Neuronal stem cell (in vitro differentiated cells): Measurements from ENCODE around the gene MXD3.
A peak's percentile ranks its signal among the peaks of the same experiment; 100 is the strongest.

Experiments used
- DNase-seq: peaks from one replicate; pipeline ENCODE4 v3.0.0-alpha.2; 2013; ENCODE audit warnings: low spot score
- H2AFZ ChIP-seq: one replicate; pipeline ENCODE4 v1.6.1; 2013; ENCODE audit warnings: mild to moderate bottlenecking, low read length, inconsistent platforms
- H2AK5ac ChIP-seq: 2 replicates; pipeline ENCODE4 v1.6.1; 2013; ENCODE audit warnings: low read depth, mild to moderate bottlenecking, inconsistent platforms, low read length, moderate library complexity, mixed read lengths
- H2BK120ac ChIP-seq: 2 replicates; pipeline ENCODE4 v1.6.1; 2013; ENCODE audit warnings: low read depth, mild to moderate bottlenecking, inconsistent platforms, low read length, moderate library complexity, mixed read lengths
- H2BK12ac ChIP-seq: one replicate; pipeline ENCODE4 v1.6.1; 2013; ENCODE audit warnings: low read length, inconsistent platforms
- H2BK15ac ChIP-seq: 2 replicates; pipeline ENCODE4 v1.6.1; 2013; ENCODE audit warnings: mild to moderate bottlenecking, low read length, inconsistent platforms, mixed read lengths
- H2BK5ac ChIP-seq: one replicate; pipeline ENCODE4 v1.6.1; 2013; ENCODE audit warnings: inconsistent platforms, mild to moderate bottlenecking, low read length, moderate library complexity
- H3K14ac ChIP-seq: one replicate; pipeline ENCODE4 v1.6.1; 2013; ENCODE audit warnings: low read length, inconsistent platforms
- H3K18ac ChIP-seq: 2 replicates; pipeline ENCODE4 v1.6.1; 2013; ENCODE audit warnings: low read length, inconsistent platforms
- H3K23ac ChIP-seq: 2 replicates; pipeline ENCODE4 v1.6.1; 2013; ENCODE audit warnings: low read depth, mild to moderate bottlenecking, mixed read lengths, low read length, inconsistent platforms; ENCODE audit not compliant: poor library complexity
- H3K27ac ChIP-seq: replicated peaks from 3 replicates; pipeline ENCODE4 v1.5.1; 2013; ENCODE audit warnings: low read length, inconsistent platforms
- H3K27me3 ChIP-seq, 3 experiments: 2 replicates each; pipeline ENCODE4 v1.6.1; 2013; ENCODE audit warnings: low read length in 3 of 3, mild to moderate bottlenecking in 2 of 3, inconsistent platforms in 1 of 3, low read depth in 1 of 3, mixed read lengths in 1 of 3, moderate library complexity in 1 of 3; ENCODE audit not compliant: control insufficient read depth in 3 of 3, insufficient read depth in 3 of 3
- H3K36me3 ChIP-seq, 2 donors: replicated peaks in 1 of 2; 2 replicates each; pipeline ENCODE4 v1.6.1; 2013; ENCODE audit warnings: low read length in 2 of 2; ENCODE audit not compliant: control insufficient read depth in 2 of 2, insufficient read depth in 2 of 2
- H3K4ac ChIP-seq: 2 replicates; pipeline ENCODE4 v1.6.1; 2013; ENCODE audit warnings: inconsistent platforms, mild to moderate bottlenecking, low read length, moderate library complexity
- H3K4me1 ChIP-seq, 2 donors: 1 replicate in 1 of 2; 2 replicates in 1 of 2; pipeline ENCODE4 v1.6.1; 2013; ENCODE audit warnings: low read length in 2 of 2, low read depth in 1 of 2; ENCODE audit not compliant: control insufficient read depth in 2 of 2, insufficient read depth in 1 of 2
- H3K4me2 ChIP-seq: one replicate; pipeline ENCODE4 v1.6.1; 2013; ENCODE audit warnings: mild to moderate bottlenecking, low read length, inconsistent platforms; ENCODE audit not compliant: insufficient read depth, poor library complexity, severe bottlenecking
- H3K4me3 ChIP-seq, 2 donors: 2 replicates each; pipeline ENCODE4 v1.5.1; 2013; ENCODE audit warnings: low read length in 2 of 2, mild to moderate bottlenecking in 2 of 2, inconsistent platforms in 1 of 2, moderate library complexity in 1 of 2
- H3K79me1 ChIP-seq: one replicate; pipeline ENCODE4 v1.6.1; 2013; ENCODE audit warnings: low read depth, mild to moderate bottlenecking, inconsistent platforms, low read length, moderate library complexity
- H3K9ac ChIP-seq: one replicate; pipeline ENCODE4 v1.6.1; 2013; ENCODE audit warnings: mild to moderate bottlenecking, low read depth, low read length, inconsistent platforms; ENCODE audit not compliant: poor library complexity
- H3K9me3 ChIP-seq, 2 donors: replicated peaks in 1 of 2; 2 replicates each; pipeline versions ENCODE3 to v1.6.1; 2013; ENCODE audit warnings: low read length in 2 of 2, mild to moderate bottlenecking in 2 of 2, inconsistent platforms in 1 of 2, low read depth in 1 of 2, mixed read lengths in 1 of 2, moderate library complexity in 1 of 2; ENCODE audit not compliant: control insufficient read depth in 2 of 2, insufficient read depth in 1 of 2
- H4K8ac ChIP-seq: one replicate; pipeline ENCODE4 v1.6.1; 2013; ENCODE audit warnings: low read depth, mild to moderate bottlenecking, inconsistent platforms, low read length, moderate library complexity
- H4K91ac ChIP-seq: one replicate; pipeline ENCODE4 v1.6.1; 2013; ENCODE audit warnings: low read length, low read depth, mild to moderate bottlenecking, inconsistent platforms; ENCODE audit not compliant: poor library complexity
- WGBS, 2 donors: extraction: QIAGEN DNeasy Blood & Tissue Kit; methylation state at CpG; one replicate each; pipeline ENCODE4 v1.1.7; 2013; ENCODE audit warnings: missing lambda C conversion rate in 2 of 2, mixed read lengths in 1 of 2; ENCODE audit not compliant: insufficient read length in 2 of 2, insufficient replicate concordance in 1 of 2; ENCODE audit errors: extremely low coverage in 2 of 2; 5-methylcytosine and 5-hydroxymethylcytosine counted together

Gene MXD3

GRCh38 chr5:177330991-177331842 is 19.5 kb upstream of the MXD3 start:
- H3K4me1 ChIP-seq, result peaks cover 0 to 1% of the 10 kb centered on the region in 2 donors
- WGBS, 2 donors, result no CpG with 5 or more reads among the region's 27 CpGs
- no peak overlapping the region for H3K4me3 ChIP-seq
- no peak overlapping the region for H3K23ac ChIP-seq
- DNase-seq, result no peak
- no peaks in the 10 kb centered on the region for H3K27me3 ChIP-seq
- no peak overlapping the region for H2BK12ac ChIP-seq
- no peak overlapping the region for H2BK120ac ChIP-seq
- no peak overlapping the region for H3K9ac ChIP-seq
- no peak overlapping the region for H2BK5ac ChIP-seq
- no peak overlapping the region for H2AFZ ChIP-seq
- no peak overlapping the region for H3K4ac ChIP-seq
- no peak overlapping the region for H2AK5ac ChIP-seq
- H4K91ac ChIP-seq, result no peak overlapping the region
- H2BK15ac ChIP-seq, result no peak overlapping the region
- no peaks in the 10 kb centered on the region for H3K9me3 ChIP-seq
- H3K14ac ChIP-seq, result no peak overlapping the region
- no peak overlapping the region for H3K4me2 ChIP-seq
- H3K18ac ChIP-seq, result no peak overlapping the region
- H4K8ac ChIP-seq, result no peak overlapping the region
- H3K27ac ChIP-seq, result no peak overlapping the region
- no peaks in the 10 kb centered on the region for H3K79me1 ChIP-seq
- H3K36me3 ChIP-seq, result peaks cover 27 to 67% of the 10 kb centered on the region in 2 donors

GRCh38 chr5:177329883-177330282 is 18.2 kb upstream of the MXD3 start:
- H3K4me2 ChIP-seq, result no peak overlapping the region
- no CpG with 5 or more reads among the region's 6 CpGs for WGBS, 2 donors
- no peaks in the 10 kb centered on the region for H3K27me3 ChIP-seq
- H3K4me3 ChIP-seq, result no peak overlapping the region
- no peak overlapping the region for H4K8ac ChIP-seq
- no peak for DNase-seq
- H2BK15ac ChIP-seq, result no peak overlapping the region
- H2BK12ac ChIP-seq, result no peak overlapping the region
- H3K4ac ChIP-seq, result no peak overlapping the region
- no peak overlapping the region for H2BK120ac ChIP-seq
- no peak overlapping the region for H3K9ac ChIP-seq
- H3K18ac ChIP-seq, result no peak overlapping the region
- peaks cover 0 to 7% of the 10 kb centered on the region in 2 donors for H3K4me1 ChIP-seq
- H4K91ac ChIP-seq, result no peak overlapping the region
- no peak overlapping the region for H2AK5ac ChIP-seq
- no peak overlapping the region for H3K23ac ChIP-seq
- peaks cover 17 to 54% of the 10 kb centered on the region in 2 donors for H3K36me3 ChIP-seq
- H2BK5ac ChIP-seq, result no peak overlapping the region
- H3K27ac ChIP-seq, result no peak overlapping the region
- H3K79me1 ChIP-seq, result no peaks in the 10 kb centered on the region
- H3K14ac ChIP-seq, result no peak overlapping the region
- no peaks in the 10 kb centered on the region for H3K9me3 ChIP-seq
- no peak overlapping the region for H2AFZ ChIP-seq

- Histone ChIP-seq H3K14ac (no peak overlapping the region), H2BK12ac (no peak overlapping the region), H4K8ac (peak overlapping the region; percentile 50), H3K36me3 (peaks cover 10 to 42% of the 10 kb centered on the region in 2 donors), H3K9me3 (no peaks in the 10 kb centered on the region), H2AFZ (no peak overlapping the region), H2BK15ac (no peak overlapping the region), H3K4me3 (no peak overlapping the region), H3K79me1 (no peaks in the 10 kb centered on the region), H3K4ac (no peak overlapping the region), H3K18ac (no peak overlapping the region), H2BK120ac (no peak overlapping the region), H3K27me3 (no peaks in the 10 kb centered on the region), H3K9ac (no peak overlapping the region), H2AK5ac (no peak overlapping the region), H3K4me1 (peaks cover 0 to 7% of the 10 kb centered on the region in 2 donors), H2BK5ac (no peak overlapping the region), H3K23ac (no peak overlapping the region), H3K27ac (no peak overlapping the region), H3K4me2 (no peak overlapping the region), H4K91ac (no peak overlapping the region)
- WGBS, 2 donors, result no CpG with 5 or more reads among the region's 19 CpGs
- DNase-seq, result no peak
Measured at GRCh38 chr5:177328545-177329231, 17.0 kb upstream of the MXD3 start.
